ENCODE data around the gene FGF3. TPM values are rescaled to one million over a fixed set of nuclear protein-coding genes. Genes with fewer than 3 reads are reported as not detected.
"Not testable (repeated sequence)": the region's sequence is repeated elsewhere in the genome, so short reads cannot be mapped to it uniquely, and the experiment has no call there.

Gene FGF3
- total RNA-seq, 2 experiments from 2014 or later, result not detected

DNA sequence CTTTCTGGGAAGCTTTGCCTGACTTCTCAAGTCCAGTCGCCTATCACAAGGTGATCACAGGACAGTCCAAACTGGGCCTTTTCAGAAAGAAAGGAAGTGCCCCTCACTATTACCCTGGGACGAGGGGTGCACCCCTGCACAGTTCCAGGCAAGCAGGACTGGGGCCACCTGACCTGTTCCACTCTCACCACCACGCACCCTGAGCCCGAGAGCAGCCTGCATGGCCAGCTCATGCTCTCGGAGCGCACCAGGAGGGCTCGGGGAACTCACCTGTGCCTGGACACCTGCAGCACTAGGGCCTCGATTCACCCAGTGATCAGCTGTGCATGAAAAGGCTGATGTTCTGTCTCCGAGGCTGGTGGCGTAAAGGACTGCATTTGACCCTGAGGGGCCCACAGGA, 31.3 kb downstream of the FGF3 start:
- Mint-ChIP-seq H3K36me3 (no peaks in the 10 kb centered on the region), H3K9me3 (no peaks in the 10 kb centered on the region), H3K4me3 (no peak overlapping the region), H3K27me3 (no peaks in the 10 kb centered on the region), H3K27ac (no peak overlapping the region), H3K4me1 (no peaks in the 10 kb centered on the region)
- DNase-seq, result no peak

DNA sequence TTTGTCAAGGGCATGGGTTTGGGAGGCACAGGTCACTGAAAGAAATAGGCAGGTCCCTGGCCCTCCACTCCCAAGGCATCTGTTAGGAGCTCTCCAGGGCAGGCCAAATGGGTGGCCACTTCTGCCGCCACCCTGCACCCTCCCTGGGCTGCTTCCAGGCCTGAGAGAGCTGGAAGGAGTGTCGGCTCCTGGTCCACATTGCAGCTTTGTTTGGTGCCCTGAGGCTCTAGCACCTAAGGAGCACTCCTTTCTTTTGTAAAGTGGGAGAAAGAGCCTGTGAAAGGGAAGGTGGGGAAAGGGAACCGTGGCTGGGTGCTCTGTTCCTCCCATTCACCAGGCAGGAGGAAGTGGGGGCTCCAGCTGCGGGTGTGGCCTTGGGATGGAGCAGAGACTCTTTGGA, 31.8 kb downstream of the FGF3 start:
- Mint-ChIP-seq H3K27ac (no peak overlapping the region), H3K36me3 (no peaks in the 10 kb centered on the region), H3K4me3 (no peak overlapping the region), H3K27me3 (no peaks in the 10 kb centered on the region), H3K4me1 (no peaks in the 10 kb centered on the region), H3K9me3 (no peaks in the 10 kb centered on the region)
- no peak for DNase-seq

DNA sequence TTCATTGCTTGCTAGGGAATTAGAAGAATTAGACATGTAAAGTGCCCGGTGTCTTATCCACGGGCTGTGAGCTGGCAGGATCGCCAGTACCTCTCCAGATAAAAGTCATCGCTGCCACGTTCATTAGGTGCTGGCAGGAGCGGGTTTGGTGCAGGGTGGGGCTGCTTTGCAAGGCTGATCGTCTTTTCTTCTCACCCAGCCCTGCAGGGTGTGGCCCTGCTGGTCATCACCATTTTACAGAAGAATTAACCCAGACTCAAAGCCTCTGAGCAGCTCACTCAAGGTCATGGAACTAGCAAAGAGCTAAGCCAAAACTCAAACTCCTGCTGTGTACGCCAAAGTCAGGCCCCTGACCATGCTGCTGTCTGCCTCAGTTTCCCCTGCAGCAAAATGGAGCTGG, 38.0 kb downstream of the FGF3 start:
- H3K9me3 Mint-ChIP-seq, result no peaks in the 10 kb centered on the region
- H3K36me3 Mint-ChIP-seq, result no peaks in the 10 kb centered on the region
- no peak overlapping the region for H3K27ac Mint-ChIP-seq
- peaks cover 23% of the 10 kb centered on the region for H3K27me3 Mint-ChIP-seq
- H3K4me1 Mint-ChIP-seq, result no peaks in the 10 kb centered on the region
- DNase-seq, result no peak
- no peak overlapping the region for H3K4me3 Mint-ChIP-seq

DNA sequence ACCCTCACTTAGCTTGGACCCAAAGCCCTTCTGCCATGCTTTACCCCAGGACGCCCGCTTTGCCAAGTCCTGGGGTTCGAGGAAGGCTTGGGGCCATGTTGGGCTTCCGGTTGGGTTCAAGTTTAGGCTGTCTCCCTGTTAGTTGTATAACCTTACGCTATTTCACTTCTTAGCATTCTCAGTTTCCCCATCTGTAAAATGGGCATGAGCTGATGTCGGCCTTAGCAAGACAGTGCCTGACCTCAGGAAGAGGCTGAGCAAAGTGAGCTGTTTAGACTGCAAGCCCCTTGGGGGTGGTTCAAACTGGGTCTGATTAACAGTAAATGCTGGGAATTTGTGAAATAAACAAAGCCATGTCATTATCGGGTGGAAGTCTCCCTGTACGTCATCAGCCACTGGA, 40.8 kb downstream of the FGF3 start:
- no peaks in the 10 kb centered on the region for H3K9me3 Mint-ChIP-seq
- H3K27ac Mint-ChIP-seq, result no peak overlapping the region
- no peak for DNase-seq
- H3K27me3 Mint-ChIP-seq, result peaks cover 38% of the 10 kb centered on the region
- no peaks in the 10 kb centered on the region for H3K4me1 Mint-ChIP-seq
- no peak overlapping the region for H3K4me3 Mint-ChIP-seq
- H3K36me3 Mint-ChIP-seq, result no peaks in the 10 kb centered on the region

DNA sequence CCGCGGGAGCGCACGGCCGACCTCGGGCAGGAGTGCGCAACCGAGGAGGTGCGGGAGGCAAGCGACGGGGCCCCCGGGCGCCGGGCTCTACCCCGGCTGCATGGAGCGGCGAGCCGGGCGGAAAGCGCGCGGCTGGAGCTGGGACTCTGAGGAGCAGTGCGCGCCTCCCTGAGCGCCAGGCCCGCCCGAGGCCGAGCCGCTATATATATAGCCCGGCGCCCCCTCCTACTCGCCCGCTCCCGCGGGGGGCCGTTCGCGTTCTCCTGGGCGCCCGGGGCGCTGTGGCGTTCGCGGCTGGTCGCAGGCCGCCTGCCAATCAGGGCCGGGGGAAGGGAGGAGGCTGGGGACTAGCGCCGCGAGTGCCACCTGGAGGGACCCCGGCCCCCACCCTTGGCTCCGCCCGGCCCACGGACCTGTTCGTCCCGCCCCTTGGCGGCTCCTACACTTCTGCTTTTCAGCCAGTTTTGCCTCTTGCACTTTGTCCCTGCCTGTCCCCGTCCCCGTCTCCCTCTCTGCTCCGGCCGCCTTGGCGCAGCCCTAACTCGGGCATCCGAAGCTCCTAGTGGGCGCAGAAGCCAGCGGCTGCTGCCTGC, 44.0 kb downstream of the FGF3 start, which contains the start of gene FGF4:
Gene FGF4 (minus strand): TSS at position 179 of the 593 bp plus-strand sequence. CDS start 257 bp downstream, outside the sequence.
- Mint-ChIP-seq H3K4me3 (no peak within 1 kb of the TSS), H3K27ac (no peak within 1 kb of the TSS), H3K4me1 (no peaks in the 10 kb centered on the region), H3K36me3 (no peaks in the 10 kb centered on the region), H3K27me3 (peaks cover 56% of the 10 kb centered on the region), H3K9me3 (no peaks in the 10 kb centered on the region)
- no peak for DNase-seq

DNA sequence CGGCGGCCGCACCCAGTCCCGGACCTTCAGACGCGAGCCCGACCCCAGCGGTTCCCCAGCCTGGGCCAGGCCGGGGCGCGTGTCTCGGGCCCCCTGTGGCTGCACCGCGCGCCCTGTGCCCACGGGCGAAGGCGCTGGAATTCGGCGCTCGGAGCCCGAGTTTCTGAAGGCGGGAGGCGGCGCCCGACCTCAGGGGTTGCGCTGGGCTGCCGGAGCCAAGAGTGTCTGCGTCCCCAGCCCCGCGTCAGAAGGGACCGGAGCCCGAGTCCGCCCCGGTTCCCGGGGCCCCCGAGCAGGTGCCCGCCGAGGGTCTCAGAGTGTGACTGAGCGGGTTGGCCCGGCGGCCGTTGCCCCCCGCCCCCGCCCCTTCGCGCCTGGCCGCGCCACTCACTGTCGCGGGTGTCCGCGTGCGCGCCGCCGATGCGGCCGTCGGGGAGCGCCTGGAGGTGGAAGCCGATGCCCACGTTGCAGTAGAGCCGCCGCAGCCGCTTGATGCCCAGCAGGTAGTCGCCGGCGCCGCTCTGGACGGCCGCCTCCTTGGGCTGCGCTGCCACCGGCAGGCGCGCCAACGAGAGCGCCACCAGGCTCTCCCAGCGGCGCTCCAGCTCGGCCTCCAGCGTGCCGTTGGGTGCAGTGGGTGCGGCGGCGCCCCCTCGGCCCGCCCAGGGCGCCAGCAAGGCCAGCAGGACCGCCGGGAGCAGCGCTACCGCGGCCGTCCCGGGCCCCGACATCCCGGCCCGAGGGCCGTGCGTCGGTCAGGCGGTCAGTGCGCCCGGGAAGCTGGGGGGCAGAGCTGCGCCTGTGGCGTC, 44.7 kb downstream of the FGF3 start:
- no peaks in the 10 kb centered on the region for H3K36me3 Mint-ChIP-seq
- no peak overlapping the region for H3K27ac Mint-ChIP-seq
- no peak for DNase-seq
- peaks cover 55% of the 10 kb centered on the region for H3K27me3 Mint-ChIP-seq
- H3K4me1 Mint-ChIP-seq, result no peaks in the 10 kb centered on the region
- no peaks in the 10 kb centered on the region for H3K9me3 Mint-ChIP-seq
- no peak overlapping the region for H3K4me3 Mint-ChIP-seq

DNA sequence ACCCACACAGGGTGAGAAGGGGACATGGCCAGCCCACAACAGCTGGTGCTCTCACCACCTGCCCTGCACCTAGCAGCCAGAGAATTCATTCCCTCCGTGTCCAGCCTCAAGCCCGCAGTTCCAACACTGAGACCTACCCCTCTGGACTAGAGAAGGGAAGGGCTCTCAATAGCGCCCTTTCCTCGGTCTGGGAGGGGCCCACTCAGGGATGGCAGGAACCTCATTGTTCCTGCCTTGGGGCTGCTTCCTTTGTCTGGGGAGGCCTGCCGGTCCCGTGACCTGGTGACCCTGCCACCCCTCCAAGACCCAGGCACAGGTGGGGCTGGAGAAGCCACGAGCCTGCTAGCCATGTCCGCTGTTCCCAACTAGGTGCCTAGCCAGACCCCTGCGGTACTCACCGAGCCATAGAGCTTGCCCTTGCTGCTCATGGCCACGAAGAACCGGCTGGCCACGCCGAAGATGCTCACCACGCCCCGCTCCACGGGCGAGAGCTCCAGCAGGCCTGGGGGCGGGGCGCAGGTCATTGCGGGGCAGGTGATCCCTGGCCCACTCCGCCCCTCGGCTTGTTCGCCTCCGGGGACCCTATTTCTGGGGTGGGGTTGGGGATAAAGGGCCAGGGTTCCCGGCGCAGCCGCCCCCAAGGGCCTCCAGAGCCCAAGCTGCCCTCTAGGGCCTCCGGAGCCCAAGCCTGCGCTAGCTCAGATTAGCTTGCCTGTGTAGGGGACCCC, 45.4 kb downstream of the FGF3 start:
- H3K27ac Mint-ChIP-seq, result no peak overlapping the region
- no peaks in the 10 kb centered on the region for H3K4me1 Mint-ChIP-seq
- H3K9me3 Mint-ChIP-seq, result no peaks in the 10 kb centered on the region
- no peak overlapping the region for H3K4me3 Mint-ChIP-seq
- no peaks in the 10 kb centered on the region for H3K36me3 Mint-ChIP-seq
- peaks cover 59% of the 10 kb centered on the region for H3K27me3 Mint-ChIP-seq
- no peak for DNase-seq

DNA sequence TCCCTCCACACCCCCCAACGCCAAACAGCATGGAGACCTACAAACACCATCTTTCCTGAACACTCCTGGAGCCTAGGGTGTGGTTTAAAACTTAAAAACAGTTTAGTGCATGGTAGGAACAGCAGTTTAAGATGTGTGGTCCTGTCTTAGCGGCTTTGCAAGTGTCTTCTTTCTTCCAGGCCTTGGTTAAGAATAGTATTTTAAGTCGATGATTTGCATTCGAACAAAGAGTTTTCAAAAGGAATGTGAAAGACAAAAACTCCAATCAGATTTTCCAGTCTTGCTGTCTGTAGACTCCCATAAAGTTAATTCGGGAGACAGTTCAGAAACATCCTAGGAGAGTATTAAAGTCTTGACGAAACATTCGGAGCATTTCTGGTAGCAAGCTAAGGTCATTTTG, 47.8 kb downstream of the FGF3 start:
- Mint-ChIP-seq H3K36me3 (no peaks in the 10 kb centered on the region), H3K4me1 (no peaks in the 10 kb centered on the region), H3K9me3 (no peaks in the 10 kb centered on the region), H3K27me3 (peaks cover 47% of the 10 kb centered on the region), H3K27ac (no peak overlapping the region), H3K4me3 (no peak overlapping the region)
- DNase-seq, result no peak

DNA sequence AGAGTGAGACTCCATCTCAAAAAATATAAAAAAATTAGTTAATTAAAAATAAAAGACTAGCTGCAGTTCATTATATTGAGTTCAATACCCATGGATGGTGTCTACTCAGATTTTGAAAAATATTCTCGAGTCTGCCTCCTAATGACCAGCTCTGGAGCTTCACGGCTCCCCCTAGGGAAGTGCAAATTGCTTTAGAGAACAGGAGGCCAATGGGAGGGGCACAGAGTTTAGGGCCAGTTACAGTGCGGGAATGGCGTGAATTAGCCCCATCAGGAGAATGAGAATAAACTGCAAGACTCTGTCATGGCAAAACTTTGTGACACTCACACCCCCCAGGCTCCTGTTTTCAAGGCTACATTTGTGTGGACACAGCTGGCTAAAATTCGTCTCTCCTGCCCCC, 48.7 kb downstream of the FGF3 start:
- Mint-ChIP-seq H3K36me3 (no peaks in the 10 kb centered on the region), H3K4me3 (no peak overlapping the region), H3K27me3 (peaks cover 40% of the 10 kb centered on the region), H3K27ac (no peak overlapping the region), H3K9me3 (no peaks in the 10 kb centered on the region), H3K4me1 (no peaks in the 10 kb centered on the region)
- DNase-seq, result no peak

DNA sequence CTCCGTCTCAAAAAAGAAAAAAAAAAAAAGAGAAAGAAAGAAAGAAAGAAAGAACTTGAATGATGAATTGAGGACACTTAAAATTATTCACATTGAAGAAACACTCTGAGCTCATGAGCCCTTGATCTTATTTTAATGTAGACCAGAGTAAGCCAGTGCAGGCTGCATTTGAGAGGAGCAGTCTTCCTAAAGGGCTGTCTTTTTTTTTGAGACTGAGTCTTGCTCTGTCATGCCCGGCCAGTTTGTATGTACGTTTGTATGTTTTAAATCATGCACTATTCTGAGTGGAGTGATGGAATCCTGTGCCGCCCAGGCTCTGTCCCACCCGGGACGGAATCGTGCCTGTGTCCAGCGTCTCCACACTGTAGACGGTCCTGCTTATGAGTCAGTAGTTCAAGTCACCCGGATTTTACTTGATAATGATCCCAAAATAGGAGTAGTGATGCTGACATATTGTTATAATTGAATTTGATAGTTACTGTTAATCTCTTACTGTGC, 53.7 kb downstream of the FGF3 start:
- no peak overlapping the region for H3K27ac Mint-ChIP-seq
- DNase-seq, result no peak
- H3K4me1 Mint-ChIP-seq, result no peaks in the 10 kb centered on the region
- H3K27me3 Mint-ChIP-seq, result peaks cover 22% of the 10 kb centered on the region
- H3K4me3 Mint-ChIP-seq, result no peak overlapping the region
- no peaks in the 10 kb centered on the region for H3K9me3 Mint-ChIP-seq
- H3K36me3 Mint-ChIP-seq, result no peaks in the 10 kb centered on the region

DNA sequence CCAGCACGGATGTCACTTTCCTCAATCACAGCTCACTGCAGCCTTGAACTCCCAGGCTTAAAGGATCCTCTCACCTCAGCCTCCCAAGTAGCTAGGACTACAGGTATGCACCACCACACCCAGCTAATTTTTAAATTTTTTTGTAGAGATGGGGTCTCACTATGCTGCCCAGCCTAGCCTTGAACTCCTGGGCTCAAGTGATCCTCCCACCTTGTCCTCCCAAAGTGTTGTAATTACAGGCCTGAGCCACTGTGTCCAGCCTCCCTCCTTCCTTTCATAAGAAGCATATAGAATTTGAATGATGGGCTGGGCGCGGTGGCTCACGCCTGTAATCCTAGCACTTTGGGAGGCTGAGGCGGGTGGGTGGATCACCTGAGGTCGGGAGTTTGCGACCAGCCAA, 54.3 kb downstream of the FGF3 start:
- H3K27me3 Mint-ChIP-seq, result peaks cover 20% of the 10 kb centered on the region
- H3K4me1 Mint-ChIP-seq, DNase-seq, H3K9me3 Mint-ChIP-seq, H3K27ac Mint-ChIP-seq, H3K4me3 Mint-ChIP-seq, H3K36me3 Mint-ChIP-seq: not testable (repeated sequence)

DNA sequence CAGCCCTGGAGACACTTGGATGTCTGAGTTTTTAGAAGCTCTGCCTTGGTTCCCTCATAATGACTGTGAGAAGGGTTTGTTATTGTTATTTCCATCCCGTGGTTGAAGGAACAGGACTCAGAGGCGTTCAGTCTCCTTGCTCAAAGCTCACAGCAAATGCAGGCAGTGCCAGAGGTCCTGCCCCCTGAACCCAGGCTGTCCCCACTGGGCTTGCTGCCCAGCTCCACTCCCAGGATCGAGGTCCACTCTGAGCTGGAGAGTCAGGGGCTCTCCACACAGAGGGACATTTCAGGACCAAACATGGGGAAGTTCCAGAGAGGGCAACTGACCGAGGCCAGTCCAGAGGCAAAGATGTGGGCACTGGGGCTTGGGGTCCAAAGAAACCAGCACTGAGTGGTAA, 58.9 kb downstream of the FGF3 start:
- no peak for DNase-seq
- H3K4me3 Mint-ChIP-seq, result no peak overlapping the region
- no peak overlapping the region for H3K27ac Mint-ChIP-seq
- peaks cover 1% of the 10 kb centered on the region for H3K9me3 Mint-ChIP-seq
- H3K4me1 Mint-ChIP-seq, result no peaks in the 10 kb centered on the region
- H3K36me3 Mint-ChIP-seq, result no peaks in the 10 kb centered on the region
- H3K27me3 Mint-ChIP-seq, result peaks cover 22% of the 10 kb centered on the region

Other genes with a start within 250 kb of the FGF3 start
- gene CCND1, start 178.3 kb downstream of the FGF3 start, total RNA-seq, result 1 to 10 TPM; 2.4 to 3.2 TPM
- 10 to 100 TPM; 18.7 to 21.8 TPM for gene LTO1, start 144.1 kb downstream of the FGF3 start, total RNA-seq
- not detected for gene FGF19, start 115.4 kb downstream of the FGF3 start, total RNA-seq
- gene FGF4, start 44.1 kb downstream of the FGF3 start, total RNA-seq, result not detected

All from activated naive CD8-positive, alpha-beta T cell treated with anti-CD3 and anti-CD28 coated beads for 36 hours (primary cell).